SHP77 treated with DMSO at 0.1 percent for 48 hours (cell line): ENCODE data around the gene MARCHF4.

ENCODE experiments used
- DNase-seq: peaks from one replicate; lab custom pipeline; 2025; lab: John Stamatoyannopoulos, UW

Gene MARCHF4

GRCh38 chr2:216371721-216372702 is at the start of gene MARCHF4:
MARCHF4 (minus strand) TSS chr2:216372483; CDS start chr2:216370260, 2,223 bp downstream.
- peak; percentile 71 for DNase-seq

GRCh38 chr2:216420367-216421101 is 48.3 kb upstream of the MARCHF4 start:
- DNase-seq = no peak

GRCh38 chr2:216418981-216419380 is 46.7 kb upstream of the MARCHF4 start:
- no peak for DNase-seq

- no peak for DNase-seq
Measured at GRCh38 chr2:216416571-216417307, 44.5 kb upstream of the MARCHF4 start.

GRCh38 chr2:216415541-216415940 is 43.3 kb upstream of the MARCHF4 start:
- DNase-seq = no peak

- DNase-seq = no peak
Measured at GRCh38 chr2:216414772-216415319, 42.6 kb upstream of the MARCHF4 start.

- DNase-seq = no peak
Measured at GRCh38 chr2:216413882-216414281, 41.6 kb upstream of the MARCHF4 start.

GRCh38 chr2:216412022-216412999 is 40.0 kb upstream of the MARCHF4 start, which contains the start of gene SMARCAL1:
SMARCAL1 (plus strand) TSS chr2:216412484; CDS start chr2:216414705, 2,221 bp downstream.
- DNase-seq = peak; percentile 98

GRCh38 chr2:216410550-216410949 is 38.3 kb upstream of the MARCHF4 start:
- DNase-seq = no peak

GRCh38 chr2:216408426-216409290 is 36.4 kb upstream of the MARCHF4 start:
- DNase-seq = no peak

GRCh38 chr2:216406826-216407225 is 34.5 kb upstream of the MARCHF4 start:
- no peak for DNase-seq

- DNase-seq = no peak
Measured at GRCh38 chr2:216405588-216405987, 33.3 kb upstream of the MARCHF4 start.

- no peak for DNase-seq
Measured at GRCh38 chr2:216404010-216404618, 31.8 kb upstream of the MARCHF4 start.

GRCh38 chr2:216402751-216403150 is 30.5 kb upstream of the MARCHF4 start:
- DNase-seq = no peak

GRCh38 chr2:216399621-216400020 is 27.3 kb upstream of the MARCHF4 start:
- no peak for DNase-seq

- no peak for DNase-seq
Measured at GRCh38 chr2:216394881-216395280, 22.6 kb upstream of the MARCHF4 start.

- no peak for DNase-seq
Measured at GRCh38 chr2:216392945-216393840, 20.9 kb upstream of the MARCHF4 start.

- DNase-seq = no peak
Measured at GRCh38 chr2:216392018-216392562, 19.8 kb upstream of the MARCHF4 start.
